Breast epithelium (tissue), 4 donors: ENCODE data around the gene OBP2B. TPM values are rescaled to one million over a fixed set of nuclear protein-coding genes. Genes with fewer than 3 reads are reported as not detected.
"Not testable (repeated sequence)": the region's sequence is repeated elsewhere in the genome, so short reads cannot be mapped to it uniquely, and the experiment has no call there.

Experiments used
- DNase-seq, 2 donors: peaks; one replicate each; pipeline ENCODE4 v3.0.0-alpha.2; 2019; ENCODE audit warnings: low spot score in 2 of 2
- H3K27ac ChIP-seq, 2 donors: fragments of 200-600 bp; sonication (generic) in 1 of 2; one replicate each; pipeline ENCODE4 v1.5.1; 2016 to 2019; ENCODE audit warnings: mild to moderate bottlenecking in 1 of 2
- H3K27me3 ChIP-seq, 2 donors: fragments of 200-600 bp; sonication (generic) in 1 of 2; one replicate each; pipeline versions ENCODE4 v1.5.1 to v1.6.0; 2017 to 2019; ENCODE audit warnings: control low read depth in 1 of 2, mild to moderate bottlenecking in 1 of 2
- H3K36me3 ChIP-seq: fragments of 200-600 bp; one replicate; pipeline ENCODE4 v1.5.1; 2019
- H3K4me1 ChIP-seq, 2 donors: fragments of 200-600 bp; sonication (generic); one replicate each; pipeline ENCODE4 v1.5.1; 2016 to 2019; ENCODE audit warnings: control low read depth in 1 of 2
- H3K4me3 ChIP-seq, 3 donors: fragments of 200-600 bp; sonication (generic); 1 replicate in 2 of 3; 2 replicates in 1 of 3; pipeline ENCODE4 v1.5.1; 2016 to 2019; ENCODE audit warnings: mild to moderate bottlenecking in 3 of 3, moderate library complexity in 2 of 3
- H3K9me3 ChIP-seq, 2 donors: fragments of 200-600 bp; sonication (generic) in 1 of 2; one replicate each; pipeline ENCODE4 v1.5.1; 2016 to 2019; ENCODE audit warnings: control low read depth in 1 of 2
- POLR2A ChIP-seq: fragments of 450-650 bp; IDR thresholded peaks from one replicate; pipeline ENCODE4 v1.6.1; 2016; ENCODE audit warnings: antibody characterized with exemption, mild to moderate bottlenecking, moderate library complexity
- POLR2AphosphoS5 ChIP-seq, 3 donors: sonication (generic); formaldehyde crosslinking; IDR thresholded peaks; one replicate each; pipeline ENCODE4 v1.6.1; 2017; ENCODE audit warnings: antibody characterized with exemption in 3 of 3
- intact Hi-C: fragments of 100-400 bp; cut with DNase I; formaldehyde crosslinking; loops from one replicate; pipeline ENCODE4 v1.15.1; 2023; ENCODE audit warnings: low total_unique reads
- total RNA-seq, 3 donors: library from RNA; depleted of rRNA; stranded (reverse); fragments of >200 nt; gene quantifications; one replicate each; pipeline ENCODE4 v1.1.0, GENCODE V29; 2016
- TF ChIP-seq, protein P1 (sequence below), 3 donors: fragments of 450-650 bp; IDR thresholded peaks; one replicate each; pipeline ENCODE4 v1.5.1; 2016 to 2017; ENCODE audit warnings: antibody characterized with exemption in 3 of 3, mild to moderate bottlenecking in 3 of 3, moderate library complexity in 3 of 3

OBP2B gene
- total RNA-seq, 3 donors from 2014 or later = 0.88 to 0.98 TPM; not detected in 1

- no peak for DNase-seq
- TF ChIP-seq POLR2AphosphoS5 (IDR thresholded peaks at IDR 0.05) = no peak
- TF ChIP-seq, protein P1, sequence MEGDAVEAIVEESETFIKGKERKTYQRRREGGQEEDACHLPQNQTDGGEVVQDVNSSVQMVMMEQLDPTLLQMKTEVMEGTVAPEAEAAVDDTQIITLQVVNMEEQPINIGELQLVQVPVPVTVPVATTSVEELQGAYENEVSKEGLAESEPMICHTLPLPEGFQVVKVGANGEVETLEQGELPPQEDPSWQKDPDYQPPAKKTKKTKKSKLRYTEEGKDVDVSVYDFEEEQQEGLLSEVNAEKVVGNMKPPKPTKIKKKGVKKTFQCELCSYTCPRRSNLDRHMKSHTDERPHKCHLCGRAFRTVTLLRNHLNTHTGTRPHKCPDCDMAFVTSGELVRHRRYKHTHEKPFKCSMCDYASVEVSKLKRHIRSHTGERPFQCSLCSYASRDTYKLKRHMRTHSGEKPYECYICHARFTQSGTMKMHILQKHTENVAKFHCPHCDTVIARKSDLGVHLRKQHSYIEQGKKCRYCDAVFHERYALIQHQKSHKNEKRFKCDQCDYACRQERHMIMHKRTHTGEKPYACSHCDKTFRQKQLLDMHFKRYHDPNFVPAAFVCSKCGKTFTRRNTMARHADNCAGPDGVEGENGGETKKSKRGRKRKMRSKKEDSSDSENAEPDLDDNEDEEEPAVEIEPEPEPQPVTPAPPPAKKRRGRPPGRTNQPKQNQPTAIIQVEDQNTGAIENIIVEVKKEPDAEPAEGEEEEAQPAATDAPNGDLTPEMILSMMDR (IDR thresholded peaks at IDR 0.05) = no peak
- no peak for TF ChIP-seq POLR2A
- intact Hi-C loops = no loop called here
- H3K4me1 ChIP-seq = no peaks in the 10 kb centered on the region
- H3K27me3 ChIP-seq = no peaks in the 10 kb centered on the region
- H3K4me3 ChIP-seq = no peak overlapping the region
- no peaks in the 10 kb centered on the region for H3K9me3 ChIP-seq
- no peaks in the 10 kb centered on the region for H3K36me3 ChIP-seq
- H3K27ac ChIP-seq = no peak overlapping the region
Observed at GRCh38 chr9:133230093-133230492, 21.0 kb upstream of the OBP2B start.

- intact Hi-C loops, H3K4me3 ChIP-seq, H3K36me3 ChIP-seq, H3K9me3 ChIP-seq, H3K4me1 ChIP-seq, H3K27me3 ChIP-seq, H3K27ac ChIP-seq, DNase-seq: not testable (repeated sequence)
Observed at GRCh38 chr9:133228474-133229193, 19.6 kb upstream of the OBP2B start.

- H3K36me3 ChIP-seq, intact Hi-C loops: not testable (repeated sequence)
- DNase-seq = peak in 1 of 2 donors; percentile 37
Observed at GRCh38 chr9:133227996-133228395, 18.9 kb upstream of the OBP2B start.

DNA sequence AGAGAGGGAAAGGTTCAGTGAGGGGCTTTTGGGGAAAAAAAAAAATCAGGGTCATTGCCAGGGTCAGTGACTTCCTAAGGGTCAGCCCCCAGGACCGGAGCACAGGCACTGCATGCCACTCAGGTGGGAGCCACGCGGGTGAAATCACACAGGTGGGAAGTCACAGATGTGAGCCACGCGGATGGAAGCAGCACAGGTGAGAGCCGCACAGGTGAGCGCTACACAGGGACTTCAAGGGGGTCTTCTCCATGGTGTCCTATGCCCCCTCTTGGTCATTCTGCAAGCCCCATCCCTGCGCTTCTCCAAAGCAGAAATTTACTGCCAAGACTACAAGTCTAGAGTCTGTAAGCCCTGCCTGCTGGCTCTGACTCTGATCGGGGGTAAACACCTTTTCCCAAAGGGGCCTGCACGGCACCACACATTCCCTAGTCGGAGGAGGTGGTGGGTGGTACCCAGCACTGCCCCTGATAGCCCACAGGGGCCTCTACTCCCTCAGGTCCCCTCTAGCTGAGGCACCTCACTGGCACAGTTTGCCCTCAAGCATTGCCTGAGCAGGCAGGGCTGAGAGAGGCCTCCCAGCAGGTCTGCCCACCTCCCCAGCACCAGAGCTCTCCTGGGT lies 18.3 kb upstream of the OBP2B start:
- peak in 1 of 2 donors; percentile 39 for DNase-seq
- Histone ChIP-seq H3K9me3 (no peaks in the 10 kb centered on the region), H3K36me3 (no peaks in the 10 kb centered on the region), H3K27ac (no peak overlapping the region), H3K4me3 (no peak overlapping the region), H3K4me1 (no peaks in the 10 kb centered on the region), H3K27me3 (no peaks in the 10 kb centered on the region)
- TF ChIP-seq POLR2A (no peak), POLR2AphosphoS5 (IDR thresholded peaks at IDR 0.05) (no peak)
- TF ChIP-seq, protein P1 (IDR thresholded peaks at IDR 0.05) = no peak
- intact Hi-C loops = no loop called here

More at GRCh38 chr9:133227996-133228395, 18.9 kb upstream of the OBP2B start:
- H3K27ac ChIP-seq, H3K4me1 ChIP-seq, H3K4me3 ChIP-seq, H3K9me3 ChIP-seq, H3K27me3 ChIP-seq: not testable (repeated sequence)

DNA sequence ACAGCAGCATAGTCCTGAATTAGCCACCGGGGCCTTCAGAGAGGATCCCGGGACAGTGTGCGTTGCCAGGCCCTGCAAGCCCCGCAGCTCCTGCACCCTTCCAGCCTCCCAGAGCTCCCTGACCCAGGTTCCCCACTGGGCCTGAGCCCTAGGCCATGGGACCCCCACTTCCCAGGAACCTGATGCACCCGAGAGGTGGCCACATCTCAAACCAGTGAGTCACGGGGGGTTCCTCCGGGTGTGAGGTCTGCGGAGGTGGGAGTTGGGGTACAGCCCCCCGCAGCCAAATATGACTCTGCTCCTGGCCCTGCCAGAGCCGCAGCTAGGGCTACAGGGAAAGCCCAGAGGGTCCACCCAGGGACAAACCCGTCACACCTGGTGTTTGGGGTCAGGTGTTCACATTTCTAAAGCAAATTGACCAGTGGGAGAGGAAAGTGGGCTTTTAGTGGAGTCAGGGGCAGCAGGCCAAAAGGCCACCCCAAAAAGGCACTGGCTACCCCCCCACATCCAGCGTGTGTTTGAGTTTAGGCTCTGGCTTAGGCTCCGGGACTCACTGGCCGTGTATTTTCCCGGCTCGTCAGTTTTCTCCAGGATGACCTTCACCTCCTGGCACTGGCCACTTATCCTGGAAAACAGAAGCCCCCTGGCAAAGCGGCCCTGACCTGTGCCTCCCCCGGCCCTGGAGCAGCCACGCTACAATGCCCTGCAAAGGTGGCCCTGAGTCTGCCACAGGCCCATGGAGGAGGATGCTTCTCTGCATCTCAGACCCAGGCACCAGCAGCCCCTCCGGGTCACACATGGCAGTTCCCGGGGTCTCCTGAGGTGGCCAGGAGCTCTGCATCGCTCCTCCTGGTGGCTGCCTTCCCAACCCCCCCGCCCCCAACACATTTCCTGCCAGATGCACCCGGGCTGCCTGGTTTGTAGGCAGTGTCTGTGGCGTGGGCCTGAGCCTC lies 17.4 kb upstream of the OBP2B start:
- peak; percentile 11 to 48 for DNase-seq
- H3K36me3 ChIP-seq = no peaks in the 10 kb centered on the region
- H3K27ac ChIP-seq = no peak overlapping the region
- no peaks in the 10 kb centered on the region for H3K9me3 ChIP-seq
- intact Hi-C loops = no loop called here
- TF ChIP-seq POLR2AphosphoS5 (IDR thresholded peaks at IDR 0.05) = no peak
- TF ChIP-seq POLR2A = no peak
- TF ChIP-seq, protein P1 (IDR thresholded peaks at IDR 0.05) = no peak
- no peak overlapping the region for H3K4me3 ChIP-seq
- H3K27me3 ChIP-seq = no peaks in the 10 kb centered on the region
- no peaks in the 10 kb centered on the region for H3K4me1 ChIP-seq
